DMS 273 (cell line): ENCODE measurements around the gene LINC00305.
A peak's percentile ranks its signal among the peaks of the same experiment; 100 is the strongest.

ENCODE experiments used
- DNase-seq: peaks from one replicate; lab custom pipeline; 2025; ENCODE audit not compliant: unreplicated experiment; lab: John Stamatoyannopoulos, UW

The LINC00305 gene

GRCh38 chr18:64037812-64038414 is 111.0 kb downstream of the LINC00305 start:
- peak; percentile 74 for DNase-seq

GRCh38 chr18:64032312-64032711 is 116.6 kb downstream of the LINC00305 start:
- DNase-seq = no peak

- no peak for DNase-seq
These were observed 117.5 kb downstream of the LINC00305 start for GRCh38 chr18:64031411-64031810.
